ENCODE results near the gene MARCHF5. TPM values are rescaled to one million over a fixed set of nuclear protein-coding genes. Genes with fewer than 3 reads are reported as not detected.
A peak's percentile ranks its signal among the peaks of the same experiment; 100 is the strongest.
"Not testable (repeated sequence)": the region's sequence is repeated elsewhere in the genome, so short reads cannot be mapped to it uniquely, and the experiment has no call there.

MARCHF5 gene
- total and polyA plus RNA-seq, 2 of the 8 experiments (the other 6 are each of a cell fraction or from before 2014, with no cell fraction given): 8.7 to 26.8 TPM

DNA sequence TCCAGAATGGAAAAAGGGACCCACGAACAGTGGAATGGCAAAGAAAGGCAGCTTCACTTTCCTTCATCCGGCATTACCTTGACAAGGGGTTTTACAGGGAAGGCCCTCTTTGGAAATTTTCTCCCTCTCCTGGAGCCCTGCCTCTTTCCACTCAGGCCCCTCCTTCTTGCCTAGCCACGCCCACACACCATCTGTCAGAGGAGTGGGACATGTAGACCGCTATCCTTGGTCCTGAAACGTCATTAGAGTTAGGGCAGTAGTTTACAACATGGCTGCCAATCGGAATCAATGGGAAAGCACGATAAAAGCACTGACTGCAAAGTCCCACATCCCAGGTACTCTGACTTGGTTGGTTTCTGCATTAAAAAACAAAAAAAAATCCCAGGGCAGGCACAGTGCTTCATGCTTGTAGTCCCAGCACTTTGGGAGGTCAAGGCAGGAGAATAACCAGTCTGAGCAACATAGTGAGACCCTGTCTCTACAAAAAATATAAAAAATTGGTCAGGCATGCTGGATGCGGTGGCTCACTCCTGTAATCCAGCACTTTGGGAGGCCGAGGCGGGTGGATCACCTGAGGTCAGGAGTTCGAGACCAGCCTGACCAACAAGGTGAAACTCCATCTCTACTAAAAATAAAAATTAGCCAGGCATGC, 96.4 kb downstream of the MARCHF5 start (continued):
- peak; percentile 72 to 79; a peak in 1 of 4 replicates for TF ChIP-seq HDAC2 (IDR thresholded peaks at IDR 0.05; ENCODE audit: borderline replicate concordance in 1 of 2, low read depth in 2 of 2, low read length in 2 of 2)
- TF ChIP-seq SAP30 (IDR thresholded peaks at IDR 0.05; ENCODE audit: insufficient read depth, insufficient replicate concordance, low read length): peak; percentile 95
- TF ChIP-seq GTF2F1 (IDR thresholded peaks at IDR 0.05; ENCODE audit: borderline replicate concordance, low read depth, low read length): no peak

GRCh38 chr10:92393173-92393572, 102.2 kb downstream of the MARCHF5 start:
- H3K4me1 ChIP-seq (replicated peaks in 1 of 4; ENCODE audit: control insufficient read depth in 3 of 4, insufficient read depth in 4 of 4, low read length in 3 of 4); H2BK5ac ChIP-seq (ENCODE audit: low read depth, low read length); H2AFZ ChIP-seq (ENCODE audit: low read length); H3K4me2 ChIP-seq (ENCODE audit: insufficient read depth in 1 of 2, low read depth in 2 of 2, low read length in 2 of 2); H3K9me3 ChIP-seq (ENCODE audit: insufficient read depth in 2 of 2, low read depth in 1 of 2, low read length in 1 of 2); H2BK15ac ChIP-seq (ENCODE audit: low read length); H3K27me3 ChIP-seq (replicated peaks in 1 of 4; ENCODE audit: control insufficient read depth in 3 of 4, extremely low read depth in 1 of 4, insufficient read depth in 3 of 4, low read length in 3 of 4); H3K23me2 ChIP-seq (ENCODE audit: low read depth, low read length); H3K27ac ChIP-seq (ENCODE audit: low read depth, low read length); DNase-seq (ENCODE audit: low read depth in 1 of 2, low spot score in 2 of 2); H4K91ac ChIP-seq (replicated peaks; ENCODE audit: insufficient read length, low read length); H4K8ac ChIP-seq (ENCODE audit: extremely low read depth, insufficient read depth, low read length); H3K23ac ChIP-seq (ENCODE audit: insufficient read length); H3K9ac ChIP-seq (replicated peaks in 1 of 4; ENCODE audit: extremely low read depth in 1 of 4, low read depth in 3 of 4, low read length in 3 of 4); H2AK5ac ChIP-seq (ENCODE audit: low read depth, low read length); H2BK120ac ChIP-seq (replicated peaks; ENCODE audit: low read depth, low read length); H4K20me1 ChIP-seq (replicated peaks in 1 of 2; ENCODE audit: control insufficient read depth in 1 of 2, insufficient read depth in 2 of 2, low read length in 2 of 2); H3K79me1 ChIP-seq (ENCODE audit: low read depth, low read length); H3K36me3 ChIP-seq (ENCODE audit: control insufficient read depth in 2 of 4, insufficient read depth in 4 of 4, low read length in 3 of 4); FAIRE-seq; H3K18ac ChIP-seq (ENCODE audit: extremely low read depth, low read length); H2BK12ac ChIP-seq (ENCODE audit: low read depth, low read length); H2BK20ac ChIP-seq (ENCODE audit: low read length); H3K79me2 ChIP-seq (ENCODE audit: control insufficient read depth in 1 of 2, insufficient read depth in 2 of 2, low read length in 2 of 2); H3K4ac ChIP-seq (replicated peaks; ENCODE audit: insufficient read length, low read depth, low read length); POLR2A ChIA-PET (ENCODE audit: partially characterized antibody); H3K14ac ChIP-seq (ENCODE audit: insufficient read length); H3K4me3 ChIP-seq (ENCODE audit: extremely low read depth in 1 of 4, insufficient read depth in 2 of 4, low read depth in 3 of 4, low read length in 4 of 4); H4K5ac ChIP-seq (ENCODE audit: insufficient read length, low read depth, low read length): not testable (repeated sequence)
- CTCF ChIA-PET (ENCODE audit: partially characterized antibody): interaction anchor here (1.2 to 1.4 kb wide), 2 partner anchors 20 to 26 kb away, joined by 3 read pairs; no protein-coding TSS in a partner anchor
- WGBS, 2 experiments (ENCODE audit: extremely low coverage in 1 of 2, insufficient coverage in 1 of 2, insufficient read length in 1 of 2, insufficient replicate concordance in 2 of 2, low coverage in 1 of 2, low lambda C conversion rate in 2 of 2, missing lambda C conversion rate in 1 of 2): 47% methylated on average over 1 of the region's 1 CpG; no CpG with 5 or more reads in 1 of the 2 experiments
- H3K56ac ChIP-seq (replicated peaks; ENCODE audit: insufficient read length, low read depth, low read length): peak overlapping the region; percentile 98

Measured in H1 (cell line).